ENCODE data around the gene OXCT1.
"Not testable (repeated sequence)": the region's sequence is repeated elsewhere in the genome, so short reads cannot be mapped to it uniquely, and the experiment has no call there.

Gene OXCT1

DNA sequence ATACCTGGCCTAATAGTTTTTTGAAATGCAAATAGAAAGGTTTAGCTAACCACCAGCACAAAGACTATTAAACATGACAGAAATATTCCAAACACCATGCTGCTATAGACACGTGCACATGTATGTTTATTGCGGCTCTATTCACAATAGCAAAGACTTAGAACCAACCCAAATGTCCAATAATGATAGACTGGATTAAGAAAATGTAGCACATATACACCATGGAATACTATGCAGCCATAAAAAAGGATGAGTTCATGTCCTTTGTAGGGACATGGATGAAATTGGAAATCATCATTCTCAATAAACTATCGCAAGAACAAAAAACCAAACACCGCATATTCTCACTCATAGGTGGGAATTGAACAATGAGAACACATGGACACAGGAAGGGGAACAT is 55.9 kb downstream of the OXCT1 start:
- H3K27ac ChIP-seq (ENCODE audit: extremely low read depth, low read depth, low read length); H3K4me3 ChIP-seq (ENCODE audit: low read depth, low read length); H3K36me3 ChIP-seq (ENCODE audit: control insufficient read depth in 2 of 2, insufficient read depth in 1 of 2, low read length in 2 of 2); H3K4me1 ChIP-seq (ENCODE audit: control insufficient read depth, insufficient read depth, low read length); CTCF ChIA-PET; H3K9me3 ChIP-seq (ENCODE audit: control insufficient read depth, insufficient read depth, low read depth, low read length): not testable (repeated sequence)
- POLR2A ChIA-PET: interaction anchor here (0.7 kb wide), 1 partner anchor 525 kb away, joined by 3 read pairs; no protein-coding TSS in a partner anchor
- TF ChIP-seq, protein P1, sequence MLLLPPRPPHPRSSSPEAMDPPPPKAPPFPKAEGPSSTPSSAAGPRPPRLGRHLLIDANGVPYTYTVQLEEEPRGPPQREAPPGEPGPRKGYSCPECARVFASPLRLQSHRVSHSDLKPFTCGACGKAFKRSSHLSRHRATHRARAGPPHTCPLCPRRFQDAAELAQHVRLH (tag by site-specific recombination; IDR thresholded peaks at IDR 0.05): peak; percentile 73; the same call in 1 of the 2 replicates
- peak; percentile 35; the same call in 1 of the 2 replicates for TF ChIP-seq ZNF202 (tag by site-specific recombination; IDR thresholded peaks at IDR 0.05; ENCODE audit: borderline replicate concordance)
- peak; percentile 95 for TF ChIP-seq ZNF146 (tag by site-specific recombination; IDR thresholded peaks at IDR 0.05)
- TF ChIP-seq, protein P2, sequence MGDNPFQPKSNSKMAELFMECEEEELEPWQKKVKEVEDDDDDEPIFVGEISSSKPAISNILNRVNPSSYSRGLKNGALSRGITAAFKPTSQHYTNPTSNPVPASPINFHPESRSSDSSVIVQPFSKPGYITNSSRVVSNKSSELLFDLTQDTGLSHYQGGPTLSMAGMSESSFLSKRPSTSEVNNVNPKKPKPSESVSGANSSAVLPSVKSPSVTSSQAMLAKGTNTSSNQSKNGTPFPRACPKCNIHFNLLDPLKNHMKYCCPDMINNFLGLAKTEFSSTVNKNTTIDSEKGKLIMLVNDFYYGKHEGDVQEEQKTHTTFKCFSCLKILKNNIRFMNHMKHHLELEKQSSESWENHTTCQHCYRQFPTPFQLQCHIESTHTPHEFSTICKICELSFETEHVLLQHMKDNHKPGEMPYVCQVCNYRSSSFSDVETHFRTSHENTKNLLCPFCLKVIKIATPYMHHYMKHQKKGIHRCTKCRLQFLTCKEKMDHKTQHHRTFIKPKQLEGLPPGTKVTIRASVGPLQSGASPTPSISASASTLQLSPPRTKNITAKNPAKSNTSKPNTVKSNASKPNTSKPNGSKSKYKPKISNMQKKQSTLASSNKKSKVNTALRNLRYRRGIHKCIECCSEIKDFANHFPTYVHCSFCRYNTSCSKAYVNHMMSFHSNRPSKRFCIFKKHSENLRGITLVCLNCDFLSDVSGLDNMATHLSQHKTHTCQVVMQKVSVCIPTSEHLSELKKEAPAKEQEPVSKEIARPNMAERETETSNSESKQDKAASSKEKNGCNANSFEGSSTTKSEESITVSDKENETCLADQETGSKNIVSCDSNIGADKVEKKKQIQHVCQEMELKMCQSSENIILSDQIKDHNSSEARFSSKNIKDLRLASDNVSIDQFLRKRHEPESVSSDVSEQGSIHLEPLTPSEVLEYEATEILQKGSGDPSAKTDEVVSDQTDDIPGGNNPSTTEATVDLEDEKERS (tag by site-specific recombination; IDR thresholded peaks at IDR 0.05): 0 out of 2 replicates have a peak, but pooled peaks have one; percentile 58

GRCh38 chr5:41812156-41812555 is 58.1 kb downstream of the OXCT1 start:
- Histone ChIP-seq H3K9me3 (ENCODE audit: control insufficient read depth, insufficient read depth, low read depth, low read length) (no peaks in the 10 kb centered on the region), H3K4me3 (ENCODE audit: low read depth, low read length) (no peak overlapping the region), H3K27ac (ENCODE audit: extremely low read depth, low read depth, low read length) (no peak overlapping the region), H3K36me3 (ENCODE audit: control insufficient read depth in 2 of 2, insufficient read depth in 1 of 2, low read length in 2 of 2) (no peaks in the 10 kb centered on the region), H3K4me1 (ENCODE audit: control insufficient read depth, insufficient read depth, low read length) (no peaks in the 10 kb centered on the region)
- ChIA-PET CTCF (interaction anchor here (0.6 to 1.1 kb wide), 3 partner anchors 8 to 1082 kb away, joined by 3 read pairs; no protein-coding TSS in a partner anchor), POLR2A (no interaction called here)
- TF ChIP-seq, protein P3, sequence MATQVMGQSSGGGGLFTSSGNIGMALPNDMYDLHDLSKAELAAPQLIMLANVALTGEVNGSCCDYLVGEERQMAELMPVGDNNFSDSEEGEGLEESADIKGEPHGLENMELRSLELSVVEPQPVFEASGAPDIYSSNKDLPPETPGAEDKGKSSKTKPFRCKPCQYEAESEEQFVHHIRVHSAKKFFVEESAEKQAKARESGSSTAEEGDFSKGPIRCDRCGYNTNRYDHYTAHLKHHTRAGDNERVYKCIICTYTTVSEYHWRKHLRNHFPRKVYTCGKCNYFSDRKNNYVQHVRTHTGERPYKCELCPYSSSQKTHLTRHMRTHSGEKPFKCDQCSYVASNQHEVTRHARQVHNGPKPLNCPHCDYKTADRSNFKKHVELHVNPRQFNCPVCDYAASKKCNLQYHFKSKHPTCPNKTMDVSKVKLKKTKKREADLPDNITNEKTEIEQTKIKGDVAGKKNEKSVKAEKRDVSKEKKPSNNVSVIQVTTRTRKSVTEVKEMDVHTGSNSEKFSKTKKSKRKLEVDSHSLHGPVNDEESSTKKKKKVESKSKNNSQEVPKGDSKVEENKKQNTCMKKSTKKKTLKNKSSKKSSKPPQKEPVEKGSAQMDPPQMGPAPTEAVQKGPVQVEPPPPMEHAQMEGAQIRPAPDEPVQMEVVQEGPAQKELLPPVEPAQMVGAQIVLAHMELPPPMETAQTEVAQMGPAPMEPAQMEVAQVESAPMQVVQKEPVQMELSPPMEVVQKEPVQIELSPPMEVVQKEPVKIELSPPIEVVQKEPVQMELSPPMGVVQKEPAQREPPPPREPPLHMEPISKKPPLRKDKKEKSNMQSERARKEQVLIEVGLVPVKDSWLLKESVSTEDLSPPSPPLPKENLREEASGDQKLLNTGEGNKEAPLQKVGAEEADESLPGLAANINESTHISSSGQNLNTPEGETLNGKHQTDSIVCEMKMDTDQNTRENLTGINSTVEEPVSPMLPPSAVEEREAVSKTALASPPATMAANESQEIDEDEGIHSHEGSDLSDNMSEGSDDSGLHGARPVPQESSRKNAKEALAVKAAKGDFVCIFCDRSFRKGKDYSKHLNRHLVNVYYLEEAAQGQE (tag by site-specific recombination; IDR thresholded peaks at IDR 0.05): no peak
- TF ChIP-seq ZNF626 (tag by site-specific recombination; IDR thresholded peaks at IDR 0.05): no peak
- no peak for TF ChIP-seq ZNF558 (tag by site-specific recombination; IDR thresholded peaks at IDR 0.05)
- no peak for TF ChIP-seq ZNF18 (tag by site-specific recombination; IDR thresholded peaks at IDR 0.05)
- no peak for TF ChIP-seq MEIS1 (CRISPR knock-in tag; IDR thresholded peaks at IDR 0.05; ENCODE audit: borderline replicate concordance)
- TF ChIP-seq IKZF3 (tag by site-specific recombination; IDR thresholded peaks at IDR 0.05): no peak
- no peak for TF ChIP-seq ZBTB20 (tag by site-specific recombination; IDR thresholded peaks at IDR 0.05)
- TF ChIP-seq ZNF157 (tag by site-specific recombination; IDR thresholded peaks at IDR 0.05): no peak
- TF ChIP-seq ZBTB6 (tag by site-specific recombination; IDR thresholded peaks at IDR 0.05): no peak
- TF ChIP-seq ZNF146 (tag by site-specific recombination; IDR thresholded peaks at IDR 0.05): no peak
- no peak for TF ChIP-seq ZNF366 (tag by site-specific recombination; conservative IDR thresholded peaks at IDR 0.05)
- no peak for TF ChIP-seq SETDB1 (IDR thresholded peaks at IDR 0.05; ENCODE audit: insufficient read length, low read length)
- no peak for TF ChIP-seq ZFHX2 (tag by site-specific recombination; conservative IDR thresholded peaks at IDR 0.05)
- no peak for TF ChIP-seq ZNF302 (tag by site-specific recombination; IDR thresholded peaks at IDR 0.05; ENCODE audit: low read depth)

All from HEK293 (cell line).